SU-DHL-6 (cell line): Measurements from ENCODE around the gene RNF220.

Experiments used
- CTCF ChIP-seq: fragments of 200-600 bp; sonication (generic); IDR thresholded peaks from one replicate; pipeline ENCODE4 v1.5.1; 2017; ENCODE audit warnings: antibody characterized with exemption, mild to moderate bottlenecking, low read length, moderate library complexity; ENCODE audit not compliant: insufficient read depth, poor library complexity, severe bottlenecking
- EZH2phosphoT487 ChIP-seq: fragments of 200-600 bp; sonication (generic), shearing (Covaris generic); conservative IDR thresholded peaks from 2 replicates; pipeline ENCODE4 v1.6.1; 2018; ENCODE audit warnings: mild to moderate bottlenecking, antibody characterized with exemption, low read length, moderate library complexity, mixed read lengths

- TF ChIP-seq CTCF (no peak), EZH2phosphoT487 (no peak)
Measured at GRCh38 chr1:44581205-44581604, 176.2 kb downstream of the RNF220 start.
